Fibroblast of lung (primary cell): ENCODE data around the gene MAN1A1.

Experiments used
- CTCF ChIP-seq, 2 donors: IDR thresholded peaks in 1 of 2; conservative IDR thresholded peaks in 1 of 2; 1 replicate in 1 of 2; 2 replicates in 1 of 2; pipeline ENCODE4 v1.5.1; 2011 to 2012; ENCODE audit warnings: low read length in 2 of 2, control low read depth in 1 of 2, inconsistent platforms in 1 of 2, low read depth in 1 of 2, mild to moderate bottlenecking in 1 of 2
- EZH2 ChIP-seq: IDR thresholded peaks from 2 replicates; pipeline ENCODE4 v1.5.1; 2012; ENCODE audit warnings: low read length, control low read depth, mild to moderate bottlenecking; ENCODE audit errors: missing control alignments

- no peak for TF ChIP-seq CTCF (conservative IDR thresholded peaks at IDR 0.05 in 1 of 2, IDR thresholded peaks at IDR 0.05 in 1 of 2; ENCODE audit: low read depth in 1 of 2, low read length in 2 of 2)
- no peak for TF ChIP-seq EZH2
Observed at GRCh38 chr6:119215885-119216590, 133.5 kb downstream of the MAN1A1 start.
